ENCODE results near the gene CBX8. TPM values are rescaled to one million over a fixed set of nuclear protein-coding genes. Genes with fewer than 3 reads are reported as not detected.

Gene CBX8
- total RNA-seq, 1 donor = 4.0 TPM

Other genes starting within 250 kb of the CBX8 start
- under 0.01 TPM for gene RBFOX3, start 186.0 kb downstream of the CBX8 start, total RNA-seq
- gene ENPP7, start 66.1 kb downstream of the CBX8 start, total RNA-seq = 0.27 TPM
- gene CBX2, start 18.9 kb downstream of the CBX8 start, total RNA-seq = 44.2 TPM
- 31.8 TPM for gene CBX4, start 42.4 kb upstream of the CBX8 start, total RNA-seq
- gene TBC1D16, start 238.8 kb upstream of the CBX8 start, total RNA-seq = 14.0 TPM
- 2.4 TPM for gene CCDC40, start 239.6 kb upstream of the CBX8 start, total RNA-seq